Measurements from ENCODE around the gene ZNF865.

GRCh38 chr19:55633861-55634260, 28.4 kb downstream of the ZNF865 start:
- no peak for TF ChIP-seq EP300 (IDR thresholded peaks at IDR 0.05)
- TF ChIP-seq POLR2A (IDR thresholded peaks at IDR 0.05; ENCODE audit: low read depth): no peak
- no peak for TF ChIP-seq CTCF (IDR thresholded peaks at IDR 0.05)
- TF ChIP-seq POLR2AphosphoS5 (IDR thresholded peaks at IDR 0.05): no peak
